ENCODE data around the gene PSMB4.

Gene PSMB4

DNA sequence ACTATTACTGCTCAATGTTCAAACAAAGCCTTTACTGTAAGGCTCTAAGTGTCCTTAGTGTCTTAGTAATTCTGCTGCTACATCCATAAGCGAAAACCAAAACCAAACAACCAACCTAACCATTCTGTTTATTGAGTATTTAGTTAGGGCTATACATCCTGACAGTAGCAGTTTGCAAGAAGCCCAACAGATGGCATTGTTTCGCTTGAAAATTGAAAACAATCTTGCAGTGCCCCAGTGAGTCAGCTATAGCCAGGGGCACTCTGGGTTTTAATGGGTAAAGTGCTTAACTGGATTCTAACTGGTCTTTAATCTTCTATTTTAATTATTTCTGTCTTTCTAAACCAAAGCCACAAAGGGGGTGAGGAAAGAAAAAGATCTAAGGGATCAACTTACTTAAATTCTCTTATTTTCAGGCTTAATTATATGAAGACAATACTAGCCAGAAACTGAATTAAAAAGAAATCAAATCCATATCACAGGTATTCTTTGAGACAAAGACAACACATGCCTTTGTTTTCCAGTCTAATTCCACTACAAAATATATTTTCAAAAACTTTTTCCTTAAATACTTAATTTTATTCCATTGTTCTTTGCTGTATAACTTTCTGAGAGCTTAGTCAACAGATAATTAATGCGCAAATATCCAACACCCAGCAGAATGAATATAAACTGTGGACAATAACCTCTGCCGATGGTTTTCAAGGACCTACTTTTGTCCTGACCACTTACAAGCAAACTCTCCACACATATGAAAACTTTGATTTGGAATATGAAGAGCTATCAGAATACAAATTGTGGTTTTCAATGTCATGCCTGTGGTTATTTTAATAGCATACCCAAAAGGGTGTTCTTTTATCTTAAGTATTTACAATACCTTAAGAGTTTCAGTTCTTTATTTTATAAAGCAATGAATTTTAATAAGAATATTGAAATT lies 44.7 kb downstream of the PSMB4 start:
- no peak overlapping the region for H3K9ac ChIP-seq (ENCODE audit: low read depth, low read length)
- H3K4me1 ChIP-seq (ENCODE audit: insufficient read depth, low read length): peaks cover 8% of the 10 kb centered on the region; the same call in 1 of the 2 replicates
- H3K36me3 ChIP-seq (ENCODE audit: insufficient read depth, low read length): peaks cover 4% of the 10 kb centered on the region; the same call in 1 of the 2 replicates
- no peaks in the 10 kb centered on the region for H3K9me3 ChIP-seq (ENCODE audit: control insufficient read depth, insufficient read depth, low read length)

DNA sequence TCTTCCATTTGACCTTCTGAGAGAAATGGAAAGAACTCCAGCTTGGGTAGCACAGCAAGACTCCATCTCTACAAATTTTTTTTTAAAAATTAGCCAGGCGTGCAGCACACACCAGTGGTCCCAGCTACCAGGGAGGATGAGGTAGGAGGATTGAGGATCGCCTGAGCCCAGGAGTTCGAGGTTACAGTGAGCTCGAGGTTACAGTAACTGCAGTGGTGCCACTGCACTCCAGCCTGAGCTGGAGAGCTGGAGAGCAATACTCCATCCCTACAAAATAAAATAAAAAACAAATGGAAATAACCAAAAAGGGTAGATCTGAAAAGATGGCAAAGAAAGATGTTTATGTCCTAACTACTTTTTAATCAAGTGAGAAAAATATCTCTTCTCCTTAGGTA lies 45.4 kb downstream of the PSMB4 start:
- Histone ChIP-seq H3K36me3 (ENCODE audit: insufficient read depth, low read length) (peaks cover 4% of the 10 kb centered on the region; the same call in 1 of the 2 replicates), H3K9ac (ENCODE audit: low read depth, low read length) (no peak overlapping the region), H3K9me3 (ENCODE audit: control insufficient read depth, insufficient read depth, low read length) (no peaks in the 10 kb centered on the region), H3K4me1 (ENCODE audit: insufficient read depth, low read length) (peaks cover 8% of the 10 kb centered on the region; the same call in 1 of the 2 replicates)

GRCh38 chr1:151447696-151448095 lies 48.3 kb downstream of the PSMB4 start:
- Histone ChIP-seq H3K9ac (ENCODE audit: low read depth, low read length) (no peak overlapping the region), H3K36me3 (ENCODE audit: insufficient read depth, low read length) (no peaks in the 10 kb centered on the region), H3K4me1 (ENCODE audit: insufficient read depth, low read length) (peaks cover 8% of the 10 kb centered on the region; the same call in 1 of the 2 replicates), H3K9me3 (ENCODE audit: control insufficient read depth, insufficient read depth, low read length) (no peaks in the 10 kb centered on the region)
